Naive B cell (primary cell): ENCODE results near the gene MFSD6. TPM values are rescaled to one million over a fixed set of nuclear protein-coding genes. Genes with fewer than 3 reads are reported as not detected.
A peak's percentile ranks its signal among the peaks of the same experiment; 100 is the strongest.
"Not testable (repeated sequence)": the region's sequence is repeated elsewhere in the genome, so short reads cannot be mapped to it uniquely, and the experiment has no call there.

Experiments used
- ATAC-seq, 2 donors: fragments of 150-1000 bp; cut with Tn5 transposase; 2 replicates each; pipeline ENCODE4 v1.10.0; 2021; ENCODE audit warnings: low read depth in 2 of 2, mild to moderate bottlenecking in 2 of 2, moderate library complexity in 2 of 2
- DNase-seq: peaks from one replicate; pipeline ENCODE4 v3.0.0; 2022
- H3K27ac Mint-ChIP-seq, 6 donors: one replicate each; pipeline ENCODE4 v1.8.0; 2020 to 2022; ENCODE audit warnings: mild to moderate bottlenecking in 6 of 6, mixed read lengths in 6 of 6, moderate library complexity in 5 of 6, inconsistent platforms in 2 of 6
- H3K27me3 Mint-ChIP-seq, 3 donors: one replicate each; pipeline ENCODE4 v1.8.0; 2021 to 2022; ENCODE audit warnings: mixed read lengths in 3 of 3, mild to moderate bottlenecking in 1 of 3
- H3K36me3 Mint-ChIP-seq, 2 donors: one replicate each; pipeline ENCODE4 v1.8.0; 2020 to 2022; ENCODE audit warnings: mixed read lengths in 2 of 2, inconsistent platforms in 1 of 2, mild to moderate bottlenecking in 1 of 2
- H3K4me1 Mint-ChIP-seq, 3 donors: one replicate each; pipeline ENCODE4 v1.8.0; 2020 to 2022; ENCODE audit warnings: mixed read lengths in 3 of 3, inconsistent platforms in 1 of 3, mild to moderate bottlenecking in 1 of 3, moderate library complexity in 1 of 3
- H3K4me3 Mint-ChIP-seq, 8 donors: one replicate each; pipeline ENCODE4 v1.8.0; 2020 to 2022; ENCODE audit warnings: mild to moderate bottlenecking in 8 of 8, mixed read lengths in 8 of 8, moderate library complexity in 8 of 8, inconsistent platforms in 2 of 8
- H3K9me3 Mint-ChIP-seq, 7 donors: one replicate each; pipeline ENCODE4 v1.8.0; 2020 to 2022; ENCODE audit warnings: mixed read lengths in 7 of 7, mild to moderate bottlenecking in 5 of 7, inconsistent platforms in 2 of 7, moderate library complexity in 1 of 7
- polyA plus RNA-seq, 6 donors: library from polyadenylated mRNA; unstranded; fragments of 300-500 nt; fragmentation: Illumina TruSeq; gene quantifications; one replicate each; pipeline ENCODE4 v1.2.3, GENCODE V29; 2021; ENCODE audit warnings: low read depth in 6 of 6

MFSD6 gene
- polyA plus RNA-seq, 6 donors from 2014 or later, result 2.0 to 16.7 (median 12.0) TPM

GRCh38 chr2:190465060-190465459 is 56.9 kb downstream of the MFSD6 start:
- no peaks in the 10 kb centered on the region for H3K27me3 Mint-ChIP-seq
- DNase-seq, result no peak
- peak overlapping the region in 5 of 6 donors; percentile 8 to 90 (median 41) for H3K27ac Mint-ChIP-seq
- H3K36me3 Mint-ChIP-seq, result peaks cover 0 to 6% of the 10 kb centered on the region in 2 donors
- H3K4me3 Mint-ChIP-seq, result peak overlapping the region in 4 of 8 donors; percentile 9 to 66 (median 44)
- peak; percentile 32 to 36 for ATAC-seq
- no peaks in the 10 kb centered on the region for H3K9me3 Mint-ChIP-seq
- peaks cover 51 to 78% (median 75%) of the 10 kb centered on the region in 3 donors for H3K4me1 Mint-ChIP-seq

- H3K27me3 Mint-ChIP-seq, result no peaks in the 10 kb centered on the region
- no peaks in the 10 kb centered on the region for H3K9me3 Mint-ChIP-seq
- ATAC-seq (no peak), DNase-seq (no peak)
- no peak overlapping the region for H3K4me3 Mint-ChIP-seq
- H3K36me3 Mint-ChIP-seq, result peaks cover under 1 to 10% of the 10 kb centered on the region in 2 donors
- H3K4me1 Mint-ChIP-seq, result peaks cover 46 to 67% (median 62%) of the 10 kb centered on the region in 3 donors
- H3K27ac Mint-ChIP-seq, result peak overlapping the region in 1 of 6 donors; percentile 42
Observed at GRCh38 chr2:190466819-190467446, 58.8 kb downstream of the MFSD6 start.

- Mint-ChIP-seq H3K9me3 (peaks cover 0 to 4% (median 0%) of the 10 kb centered on the region in 7 donors), H3K4me3 (no peak overlapping the region), H3K36me3 (peaks cover 7 to 16% of the 10 kb centered on the region in 2 donors), H3K27me3 (no peaks in the 10 kb centered on the region), H3K4me1 (peaks cover 42 to 62% (median 56%) of the 10 kb centered on the region in 3 donors), H3K27ac (peak overlapping the region in 3 of 6 donors; percentile 3 to 59 (median 53))
- no peak for DNase-seq
- ATAC-seq, result no peak
Observed at GRCh38 chr2:190467575-190468083, 59.5 kb downstream of the MFSD6 start.

GRCh38 chr2:190468354-190468753 is 60.2 kb downstream of the MFSD6 start:
- Mint-ChIP-seq H3K27ac (peak overlapping the region; percentile 3 to 88 (median 56)), H3K4me3 (peak overlapping the region in 2 of 8 donors; percentile 0 to 21), H3K36me3 (peaks cover 8 to 17% of the 10 kb centered on the region in 2 donors), H3K4me1 (peaks cover 38 to 55% (median 53%) of the 10 kb centered on the region in 3 donors)
- not testable (repeated sequence) for DNase-seq, ATAC-seq, H3K9me3 Mint-ChIP-seq, H3K27me3 Mint-ChIP-seq

DNA sequence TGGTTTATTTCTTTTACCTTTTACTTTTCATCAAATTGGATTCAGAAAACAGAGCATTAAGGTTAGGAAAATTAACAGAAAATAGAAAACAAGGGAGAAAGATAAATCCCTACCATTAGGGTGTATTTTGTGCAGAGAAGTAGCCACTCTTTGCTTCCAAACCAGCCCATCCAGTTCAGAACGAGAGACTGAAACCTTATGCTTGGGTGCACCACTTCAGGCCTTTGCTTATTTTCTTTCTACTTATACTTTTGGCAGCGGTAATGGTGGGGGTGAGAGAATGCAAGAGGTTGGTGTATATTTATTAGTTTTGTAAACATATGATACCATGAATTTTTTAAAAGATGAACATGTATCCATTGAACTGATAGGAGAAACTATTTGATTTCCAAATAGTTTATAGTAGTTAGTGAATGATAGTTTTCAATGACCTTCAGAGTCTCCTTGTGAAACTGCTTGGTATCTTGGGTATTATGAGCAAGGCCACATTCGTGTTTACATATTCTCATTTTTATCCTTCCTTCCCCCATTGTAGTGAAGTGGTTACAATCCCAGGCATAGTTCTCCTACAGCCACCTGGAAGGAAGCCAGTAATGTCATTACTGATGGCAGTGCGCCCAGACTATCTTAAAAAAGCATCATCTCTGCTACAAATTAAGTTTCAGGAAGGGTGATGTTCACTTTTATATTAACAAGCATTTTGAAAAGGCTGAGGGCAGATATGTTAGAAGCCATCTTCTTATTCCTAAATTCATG is 60.8 kb downstream of the MFSD6 start:
- H3K4me1 Mint-ChIP-seq, result peaks cover 37 to 51% (median 51%) of the 10 kb centered on the region in 3 donors
- ATAC-seq (no peak), DNase-seq (no peak)
- H3K4me3 Mint-ChIP-seq, result no peak overlapping the region
- peaks cover 0 to 6% (median 0%) of the 10 kb centered on the region in 7 donors for H3K9me3 Mint-ChIP-seq
- H3K27ac Mint-ChIP-seq, result peak overlapping the region in 2 of 6 donors; percentile 26 to 88
- H3K27me3 Mint-ChIP-seq, result no peaks in the 10 kb centered on the region
- peaks cover 8 to 17% of the 10 kb centered on the region in 2 donors for H3K36me3 Mint-ChIP-seq

DNA sequence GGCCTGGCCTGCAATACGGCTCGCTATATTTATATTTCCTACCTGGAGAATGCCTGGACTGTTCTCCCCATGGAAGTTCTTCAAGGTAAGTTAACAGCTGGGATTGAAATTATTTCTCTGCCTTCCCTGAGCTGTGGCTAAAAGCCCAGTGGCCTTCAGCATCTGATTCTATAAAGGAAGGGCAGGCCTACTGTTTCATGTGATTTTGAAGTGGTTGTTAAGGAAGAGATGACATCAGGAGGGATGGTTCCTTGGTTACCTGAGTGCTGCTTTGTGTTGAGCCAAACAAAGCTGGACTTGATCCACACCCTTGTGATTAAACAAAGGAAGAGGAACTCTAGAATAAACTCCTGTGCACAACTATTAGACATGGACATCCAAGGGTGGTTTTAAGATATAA is 61.6 kb downstream of the MFSD6 start:
- ATAC-seq, result no peak
- H3K36me3 Mint-ChIP-seq, result peaks cover 8 to 17% of the 10 kb centered on the region in 2 donors
- H3K4me1 Mint-ChIP-seq, result peaks cover 29 to 43% (median 43%) of the 10 kb centered on the region in 3 donors
- H3K27me3 Mint-ChIP-seq, result no peaks in the 10 kb centered on the region
- H3K9me3 Mint-ChIP-seq, result peaks cover 0 to 6% (median 0%) of the 10 kb centered on the region in 7 donors
- no peak for DNase-seq
- no peak overlapping the region for H3K4me3 Mint-ChIP-seq
- no peak overlapping the region for H3K27ac Mint-ChIP-seq

DNA sequence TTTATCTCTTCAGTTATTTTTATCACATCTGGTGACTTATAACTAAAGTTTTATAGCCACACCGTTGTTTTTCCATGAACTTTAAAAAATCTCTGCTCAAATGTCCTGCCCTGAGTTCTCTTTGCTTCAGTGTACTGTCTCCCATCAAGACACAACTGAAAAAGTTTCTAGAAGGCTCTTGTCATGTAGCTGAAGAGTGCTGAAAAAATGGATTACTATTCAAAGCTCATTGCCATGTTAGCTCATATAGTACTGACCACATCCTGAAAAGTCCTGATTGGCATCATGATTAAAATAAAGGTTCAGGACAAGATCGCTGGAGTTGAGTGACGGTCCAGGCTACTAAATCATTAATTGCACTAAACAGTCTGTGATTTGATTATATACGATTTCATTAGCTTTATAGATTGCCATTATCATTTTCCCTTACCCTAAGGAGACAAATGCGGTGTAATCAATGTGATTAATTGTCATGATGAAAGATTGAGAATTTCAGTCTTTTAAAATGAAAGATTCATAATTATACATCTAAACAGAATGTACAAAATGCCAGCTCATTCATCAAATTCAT is 62.2 kb downstream of the MFSD6 start:
- H3K27ac Mint-ChIP-seq, result peak overlapping the region in 1 of 6 donors; percentile 69
- no peaks in the 10 kb centered on the region for H3K27me3 Mint-ChIP-seq
- peaks cover 23 to 38% (median 37%) of the 10 kb centered on the region in 3 donors for H3K4me1 Mint-ChIP-seq
- no peak overlapping the region for H3K4me3 Mint-ChIP-seq
- H3K36me3 Mint-ChIP-seq, result peaks cover 8 to 17% of the 10 kb centered on the region in 2 donors
- ATAC-seq (no peak), DNase-seq (no peak)
- H3K9me3 Mint-ChIP-seq, result peaks cover 0 to 6% (median 0%) of the 10 kb centered on the region in 7 donors

- DNase-seq (no peak), ATAC-seq (no peak)
- Mint-ChIP-seq H3K27ac (peak overlapping the region in 2 of 6 donors; percentile 0 to 27), H3K27me3 (no peaks in the 10 kb centered on the region), H3K4me3 (no peak overlapping the region), H3K36me3 (no peaks in the 10 kb centered on the region), H3K4me1 (peaks cover 0 to 20% (median 5%) of the 10 kb centered on the region in 3 donors), H3K9me3 (peaks cover 0 to 4% (median 0%) of the 10 kb centered on the region in 7 donors)
Observed at GRCh38 chr2:190477661-190478454, 69.7 kb downstream of the MFSD6 start.

DNA sequence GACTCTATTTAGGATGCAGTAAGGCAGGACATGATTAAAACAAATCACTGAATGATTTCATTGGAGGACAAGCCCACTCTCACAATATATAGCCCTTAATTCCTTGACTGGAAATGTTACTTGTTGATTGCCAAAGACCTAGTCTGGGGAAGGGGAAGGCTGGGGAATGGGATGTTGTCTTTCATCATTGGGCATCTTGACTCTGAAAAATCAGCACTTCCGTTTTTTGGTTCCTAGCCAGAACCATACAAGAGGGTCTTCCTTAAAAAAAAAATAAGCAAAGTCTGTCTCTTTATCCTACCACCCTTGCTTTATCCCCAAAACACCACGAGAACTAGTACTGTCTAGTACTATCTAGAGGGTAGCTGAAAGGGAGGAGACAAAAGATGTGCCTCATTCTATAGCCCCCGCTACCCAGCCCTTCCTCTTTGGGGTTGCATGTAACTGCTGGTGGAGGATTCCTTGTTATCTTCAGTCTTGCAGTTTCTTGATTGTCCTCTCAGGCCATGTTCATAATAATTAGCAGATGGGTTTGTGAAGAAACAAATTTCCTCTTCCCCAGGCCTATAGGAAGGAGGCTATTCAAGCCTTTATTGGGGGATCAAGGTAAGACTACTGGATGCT is 70.5 kb downstream of the MFSD6 start:
- no peak overlapping the region for H3K4me3 Mint-ChIP-seq
- ATAC-seq (no peak), DNase-seq (no peak)
- H3K9me3 Mint-ChIP-seq, result peaks cover 0 to 1% (median 0%) of the 10 kb centered on the region in 7 donors
- H3K36me3 Mint-ChIP-seq, result no peaks in the 10 kb centered on the region
- no peaks in the 10 kb centered on the region for H3K27me3 Mint-ChIP-seq
- peaks cover 0 to 20% (median 5%) of the 10 kb centered on the region in 3 donors for H3K4me1 Mint-ChIP-seq
- peak overlapping the region in 2 of 6 donors; percentile 74 to 89 for H3K27ac Mint-ChIP-seq

GRCh38 chr2:190481339-190481738 is 73.2 kb downstream of the MFSD6 start:
- Mint-ChIP-seq H3K27me3 (no peaks in the 10 kb centered on the region), H3K9me3 (no peaks in the 10 kb centered on the region), H3K27ac (peak overlapping the region in 1 of 6 donors; percentile 34), H3K4me3 (no peak overlapping the region), H3K36me3 (peaks cover 0 to 3% of the 10 kb centered on the region in 2 donors), H3K4me1 (peaks cover 2 to 20% (median 5%) of the 10 kb centered on the region in 3 donors)
- ATAC-seq, result no peak
- no peak for DNase-seq

DNA sequence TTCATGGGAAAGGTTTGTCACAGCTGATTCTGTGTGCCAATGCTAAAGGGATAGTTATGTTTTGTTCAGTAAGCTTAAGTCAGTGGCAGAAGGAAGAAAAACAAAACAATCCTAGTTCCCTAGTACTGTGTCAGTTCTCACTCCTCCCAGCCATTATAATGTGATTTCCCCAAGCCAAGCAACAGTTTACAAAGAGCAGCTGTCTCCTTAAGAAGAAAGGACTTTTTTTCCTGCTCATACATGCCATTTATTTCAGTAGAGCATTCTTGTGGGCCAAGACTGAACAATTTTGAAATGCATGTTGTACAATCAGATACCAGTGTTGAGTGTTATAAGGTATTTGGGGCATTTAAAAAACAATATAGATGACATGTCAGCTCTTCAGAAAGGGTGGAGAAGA is 74.3 kb downstream of the MFSD6 start:
- Mint-ChIP-seq H3K36me3 (peaks cover 0 to 10% of the 10 kb centered on the region in 2 donors), H3K27me3 (no peaks in the 10 kb centered on the region), H3K4me3 (no peak overlapping the region), H3K4me1 (peaks cover 3 to 20% (median 5%) of the 10 kb centered on the region in 3 donors), H3K9me3 (no peaks in the 10 kb centered on the region), H3K27ac (no peak overlapping the region)
- DNase-seq (no peak), ATAC-seq (no peak)

- H3K4me3 Mint-ChIP-seq, result no peak overlapping the region
- H3K9me3 Mint-ChIP-seq, result no peaks in the 10 kb centered on the region
- DNase-seq, result no peak
- no peaks in the 10 kb centered on the region for H3K27me3 Mint-ChIP-seq
- peaks cover 21 to 30% of the 10 kb centered on the region in 2 donors for H3K36me3 Mint-ChIP-seq
- no peak for ATAC-seq
- peak overlapping the region in 1 of 6 donors; percentile 40 for H3K27ac Mint-ChIP-seq
- H3K4me1 Mint-ChIP-seq, result peaks cover 0 to 9% (median 3%) of the 10 kb centered on the region in 3 donors
Observed at GRCh38 chr2:190486037-190486623, 78.0 kb downstream of the MFSD6 start.
